Neutrophil (primary cell): Measurements from ENCODE around the gene MFAP2.
A peak's percentile ranks its signal among the peaks of the same experiment; 100 is the strongest.

Source experiments
- H3K27ac ChIP-seq: fragments of 200-600 bp; sonication (generic); 2 replicates; pipeline ENCODE4 v1.5.1; 2016; ENCODE audit warnings: mild to moderate bottlenecking, moderate library complexity
- H3K27me3 ChIP-seq: fragments of 200-600 bp; sonication (generic); 2 replicates; pipeline ENCODE4 v1.6.0; 2016; ENCODE audit warnings: mild to moderate bottlenecking
- H3K36me3 ChIP-seq: fragments of 200-600 bp; sonication (generic); 2 replicates; pipeline ENCODE4 v1.5.1; 2017
- H3K4me1 ChIP-seq, 2 experiments: fragments of 200-600 bp in 1 of 2; sonication (generic) in 1 of 2; 1 replicate in 1 of 2; 2 replicates in 1 of 2; pipeline versions ENCODE4 v1.5.1 to v1.6.1; 2013 to 2016; ENCODE audit warnings: low read depth in 1 of 2, low read length in 1 of 2, mild to moderate bottlenecking in 1 of 2, moderate library complexity in 1 of 2; ENCODE audit not compliant: control insufficient read depth in 1 of 2, insufficient read depth in 1 of 2
- H3K4me3 ChIP-seq, 2 experiments: fragments of 200-600 bp in 1 of 2; sonication (generic) in 1 of 2; 1 replicate in 1 of 2; 2 replicates in 1 of 2; pipeline ENCODE4 v1.5.1; 2013 to 2016; ENCODE audit warnings: low read depth in 1 of 2, low read length in 1 of 2, mild to moderate bottlenecking in 1 of 2, moderate library complexity in 1 of 2
- H3K9me3 ChIP-seq: fragments of 200-600 bp; sonication (generic); 2 replicates; pipeline ENCODE4 v1.5.1; 2016
- TF ChIP-seq, protein P1 (sequence below): fragments of 200-600 bp; sonication (generic); IDR thresholded peaks from 2 replicates; pipeline ENCODE4 v1.5.1; 2016; ENCODE audit warnings: antibody characterized with exemption

The MFAP2 gene

DNA sequence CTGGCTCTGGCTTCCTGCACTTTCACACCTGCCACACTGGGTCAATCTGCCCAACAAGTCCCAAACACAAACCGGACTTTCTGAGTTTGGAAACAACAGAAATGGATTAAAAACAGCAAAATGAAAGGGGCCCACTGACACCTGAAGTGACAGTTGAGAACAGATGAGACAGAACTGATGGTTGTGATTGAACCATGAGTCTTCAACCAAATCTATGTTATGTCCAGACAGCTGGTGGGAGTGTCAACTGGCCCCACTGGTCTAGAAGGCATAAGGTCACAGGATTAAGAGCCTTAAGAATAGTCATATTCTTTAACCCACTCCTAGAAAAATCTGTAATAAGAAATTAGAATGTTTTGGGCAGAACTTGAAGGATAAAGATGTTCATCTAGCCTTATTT, 44.3 kb upstream of the MFAP2 start:
- no peaks in the 10 kb centered on the region for H3K27me3 ChIP-seq
- H3K4me1 ChIP-seq: peaks cover 9 to 11% of the 10 kb centered on the region in 2 experiments
- no peaks in the 10 kb centered on the region for H3K9me3 ChIP-seq
- peaks cover 96% of the 10 kb centered on the region for H3K36me3 ChIP-seq
- H3K27ac ChIP-seq: no peak overlapping the region
- H3K4me3 ChIP-seq: no peak overlapping the region
- TF ChIP-seq, protein P1, sequence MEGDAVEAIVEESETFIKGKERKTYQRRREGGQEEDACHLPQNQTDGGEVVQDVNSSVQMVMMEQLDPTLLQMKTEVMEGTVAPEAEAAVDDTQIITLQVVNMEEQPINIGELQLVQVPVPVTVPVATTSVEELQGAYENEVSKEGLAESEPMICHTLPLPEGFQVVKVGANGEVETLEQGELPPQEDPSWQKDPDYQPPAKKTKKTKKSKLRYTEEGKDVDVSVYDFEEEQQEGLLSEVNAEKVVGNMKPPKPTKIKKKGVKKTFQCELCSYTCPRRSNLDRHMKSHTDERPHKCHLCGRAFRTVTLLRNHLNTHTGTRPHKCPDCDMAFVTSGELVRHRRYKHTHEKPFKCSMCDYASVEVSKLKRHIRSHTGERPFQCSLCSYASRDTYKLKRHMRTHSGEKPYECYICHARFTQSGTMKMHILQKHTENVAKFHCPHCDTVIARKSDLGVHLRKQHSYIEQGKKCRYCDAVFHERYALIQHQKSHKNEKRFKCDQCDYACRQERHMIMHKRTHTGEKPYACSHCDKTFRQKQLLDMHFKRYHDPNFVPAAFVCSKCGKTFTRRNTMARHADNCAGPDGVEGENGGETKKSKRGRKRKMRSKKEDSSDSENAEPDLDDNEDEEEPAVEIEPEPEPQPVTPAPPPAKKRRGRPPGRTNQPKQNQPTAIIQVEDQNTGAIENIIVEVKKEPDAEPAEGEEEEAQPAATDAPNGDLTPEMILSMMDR: no peak

DNA sequence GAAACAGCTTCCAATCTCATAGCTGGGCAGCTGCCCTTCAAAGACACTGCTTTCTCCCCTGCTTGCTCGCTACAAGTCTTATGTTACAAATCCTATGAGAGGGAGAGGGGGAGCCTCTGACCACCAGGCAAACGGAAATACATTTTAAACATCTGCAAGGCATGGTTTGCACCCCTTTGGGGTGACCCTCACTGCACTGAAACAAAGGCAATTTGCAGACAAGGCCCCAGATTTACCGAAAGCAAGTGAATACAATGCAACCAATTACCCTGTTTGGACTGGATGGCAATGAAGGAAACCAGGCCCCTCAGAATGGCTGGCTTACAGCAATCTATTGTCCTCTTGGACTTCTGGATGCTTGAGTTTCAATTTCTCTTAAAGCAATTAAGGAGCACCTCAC, 43.2 kb upstream of the MFAP2 start:
- TF ChIP-seq, protein P1: no peak
- H3K27me3 ChIP-seq: no peaks in the 10 kb centered on the region
- peaks cover 98% of the 10 kb centered on the region for H3K36me3 ChIP-seq
- H3K27ac ChIP-seq: peak overlapping the region; percentile 32
- H3K4me3 ChIP-seq: no peak overlapping the region
- no peaks in the 10 kb centered on the region for H3K9me3 ChIP-seq
- H3K4me1 ChIP-seq: peaks cover 9 to 11% of the 10 kb centered on the region in 2 experiments

DNA sequence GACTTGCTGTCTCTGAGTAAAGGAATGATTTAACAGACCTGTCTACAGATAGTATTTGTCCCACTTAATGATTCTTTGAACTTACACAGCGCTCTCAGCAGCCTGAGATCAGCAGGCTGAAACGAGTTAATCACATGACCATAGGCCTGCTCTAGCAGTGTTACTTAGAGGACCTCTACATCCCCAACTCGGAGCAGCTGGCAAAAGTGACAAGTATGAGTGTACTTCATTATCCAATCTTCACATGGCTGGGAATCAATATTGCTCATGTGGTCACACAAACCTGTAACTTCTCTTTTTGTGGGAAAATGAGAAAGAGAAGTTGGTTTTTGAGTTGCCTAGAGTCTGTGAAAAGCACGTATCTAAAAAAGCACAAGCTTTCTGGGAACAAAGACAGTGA, 42.7 kb upstream of the MFAP2 start:
- Histone ChIP-seq H3K4me1 (peaks cover 9 to 11% of the 10 kb centered on the region in 2 experiments), H3K27ac (peak overlapping the region; percentile 32), H3K36me3 (peaks cover 98% of the 10 kb centered on the region), H3K9me3 (no peaks in the 10 kb centered on the region), H3K4me3 (no peak overlapping the region), H3K27me3 (no peaks in the 10 kb centered on the region)
- TF ChIP-seq, protein P1: no peak

DNA sequence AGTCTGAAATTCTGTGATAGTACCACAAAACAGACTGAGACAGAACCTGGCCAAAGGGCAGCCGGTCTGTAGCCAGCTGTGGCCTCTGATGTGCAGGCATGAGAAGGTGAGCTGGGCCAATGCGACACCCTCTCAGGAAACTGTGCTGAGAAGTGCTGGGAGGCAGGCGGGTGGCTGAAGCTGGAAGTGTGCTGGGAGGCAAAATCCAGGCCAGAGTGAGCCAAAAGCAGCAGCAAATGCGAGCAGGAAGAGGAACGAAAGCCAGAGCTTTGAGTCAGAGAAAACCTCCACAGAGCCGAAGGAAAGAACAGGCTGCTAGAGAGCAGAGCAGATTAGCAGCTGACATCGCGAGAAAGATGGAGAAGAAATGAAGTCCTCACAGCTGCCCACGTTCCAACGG, 41.5 kb upstream of the MFAP2 start:
- no peak overlapping the region for H3K4me3 ChIP-seq
- peaks cover 90% of the 10 kb centered on the region for H3K36me3 ChIP-seq
- H3K9me3 ChIP-seq: no peaks in the 10 kb centered on the region
- H3K27me3 ChIP-seq: no peaks in the 10 kb centered on the region
- TF ChIP-seq, protein P1: no peak
- no peak overlapping the region for H3K27ac ChIP-seq
- H3K4me1 ChIP-seq: peaks cover 9 to 11% of the 10 kb centered on the region in 2 experiments

DNA sequence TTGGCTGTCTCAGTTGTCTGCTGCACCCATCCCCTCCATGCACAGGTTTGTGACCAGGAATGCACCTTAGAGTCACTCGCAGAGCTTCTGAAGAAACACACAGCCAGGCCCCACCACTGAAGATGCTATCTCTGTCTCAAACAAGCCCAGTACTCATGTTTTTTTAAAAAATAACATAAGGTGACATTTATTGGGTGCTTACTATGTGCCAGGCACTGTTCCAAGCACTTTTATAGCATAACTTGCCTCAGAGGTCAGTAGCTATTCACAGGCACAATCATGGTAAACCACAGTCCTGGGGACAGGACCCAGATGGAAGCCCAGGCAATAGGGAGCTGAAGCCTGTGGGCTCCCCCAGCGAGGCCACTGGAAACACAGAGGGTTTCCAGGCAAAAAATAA, 40.1 kb upstream of the MFAP2 start:
- H3K27me3 ChIP-seq: no peaks in the 10 kb centered on the region
- H3K27ac ChIP-seq: no peak overlapping the region

More for the DNA sequence above, 40.1 kb upstream of the MFAP2 start:
- Histone ChIP-seq H3K4me1 (peaks cover 16 to 20% of the 10 kb centered on the region in 2 experiments), H3K9me3 (no peaks in the 10 kb centered on the region), H3K36me3 (peaks cover 76% of the 10 kb centered on the region), H3K4me3 (no peak overlapping the region)
- TF ChIP-seq, protein P1: no peak
